Keratinocyte (primary cell): ENCODE results near the gene ACSF3. TPM values are rescaled to one million over a fixed set of nuclear protein-coding genes. Genes with fewer than 3 reads are reported as not detected.

ENCODE experiments used
- DNase-seq: peaks from one replicate; pipeline ENCODE4 v3.0.0-alpha.2; 2011; ENCODE audit warnings: low read depth, missing footprints, low spot score
- FAIRE-seq: peaks from 2 replicates; lab custom pipeline; 2011; peaks lifted over from hg19 to GRCh38; lab: Jason Lieb, UNC
- H2AFZ ChIP-seq: 2 replicates; pipeline ENCODE4 v1.6.0; 2012; ENCODE audit warnings: low read length, control low read depth, inconsistent platforms; ENCODE audit not compliant: control insufficient read depth
- H3K27ac ChIP-seq: 2 replicates; pipeline ENCODE4 v1.5.1; 2011; ENCODE audit warnings: low read length; ENCODE audit not compliant: control insufficient read depth, insufficient read depth
- H3K27me3 ChIP-seq: 3 replicates; pipeline ENCODE4 v1.6.0; 2011; ENCODE audit warnings: low read length; ENCODE audit not compliant: control insufficient read depth, insufficient read depth; ENCODE audit errors: extremely low read depth
- H3K36me3 ChIP-seq, 2 experiments: 2 replicates in 1 of 2; 3 replicates in 1 of 2; pipeline ENCODE4 v1.5.1; 2011; ENCODE audit warnings: low read length in 2 of 2, mild to moderate bottlenecking in 1 of 2; ENCODE audit not compliant: control insufficient read depth in 2 of 2, insufficient read depth in 2 of 2; ENCODE audit errors: extremely low read depth in 1 of 2
- H3K4me1 ChIP-seq: 3 replicates; pipeline ENCODE4 v1.5.1; 2011; ENCODE audit warnings: low read length; ENCODE audit not compliant: control insufficient read depth, insufficient read depth; ENCODE audit errors: extremely low read depth
- H3K4me2 ChIP-seq: 3 replicates; pipeline ENCODE4 v1.6.0; 2011; ENCODE audit warnings: low read depth, low read length; ENCODE audit not compliant: control insufficient read depth, insufficient read depth; ENCODE audit errors: extremely low read depth
- H3K4me3 ChIP-seq, 3 experiments: fragments of 200-600 bp in 1 of 3; sonication (generic) in 1 of 3; 2 replicates in 2 of 3; 3 replicates in 1 of 3; pipeline ENCODE4 v1.5.1; 2011 to 2016; ENCODE audit warnings: low read length in 3 of 3, mild to moderate bottlenecking in 3 of 3, control low read depth in 2 of 3, inconsistent platforms in 1 of 3, low read depth in 1 of 3, mixed read lengths in 1 of 3, mixed run types in 1 of 3, moderate library complexity in 1 of 3; ENCODE audit not compliant: control insufficient read depth in 2 of 3, insufficient read depth in 2 of 3; ENCODE audit errors: extremely low read depth in 1 of 3
- H3K79me2 ChIP-seq: 2 replicates; pipeline ENCODE4 v1.6.0; 2012; ENCODE audit warnings: low read length; ENCODE audit not compliant: control insufficient read depth, insufficient read depth
- H3K9ac ChIP-seq: 3 replicates; pipeline ENCODE4 v1.6.0; 2011; ENCODE audit warnings: low read length; ENCODE audit not compliant: control insufficient read depth, insufficient read depth; ENCODE audit errors: extremely low read depth
- H3K9me1 ChIP-seq: 3 replicates; pipeline ENCODE4 v1.6.0; 2011; ENCODE audit warnings: low read length; ENCODE audit not compliant: control insufficient read depth, insufficient read depth; ENCODE audit errors: extremely low read depth
- H3K9me3 ChIP-seq: 2 replicates; pipeline ENCODE4 v1.5.1; 2012; ENCODE audit warnings: low read depth, low read length; ENCODE audit not compliant: control insufficient read depth
- H4K20me1 ChIP-seq: 3 replicates; pipeline ENCODE4 v1.6.0; 2011; ENCODE audit warnings: low read length; ENCODE audit not compliant: control insufficient read depth, insufficient read depth; ENCODE audit errors: extremely low read depth
- EZH2 ChIP-seq: IDR thresholded peaks from one replicate; pipeline ENCODE4 v1.6.1; 2012; ENCODE audit warnings: inconsistent platforms, mild to moderate bottlenecking, low read length, moderate library complexity
- dilution Hi-C: fragments of 300-500 bp; cut with MboI; formaldehyde crosslinking; loops from one replicate; pipeline ENCODE4 v1.7.0; 2020; ENCODE audit warnings: low sequenced_read_pairs; ENCODE audit not compliant: extremely low pct_ligation_motif_present
- polyA plus RNA-seq, 5 experiments: library from polyadenylated mRNA; depleted of rRNA in 3 of 5; stranded (reverse) in 3 of 5; stranded (forward) in 1 of 5; unstranded in 1 of 5; fragments of >200 nt; gene quantifications; 1 replicate in 1 of 5; 2 replicates in 3 of 5; 3 replicates in 1 of 5; pipeline versions ENCODE4 v1.2.1 to v1.2.3, GENCODE V29; 2011 to 2012; ENCODE audit warnings: missing spikeins in 2 of 5, low read depth in 1 of 5, low replicate concordance in 1 of 5
- TF ChIP-seq, protein P1 (sequence below), 3 experiments: IDR thresholded peaks in 1 of 3; conservative IDR thresholded peaks in 1 of 3; optimal IDR thresholded peaks in 1 of 3; 2 replicates in 2 of 3; 3 replicates in 1 of 3; pipeline versions ENCODE3 to v1.5.1; 2011; ENCODE audit warnings: low read length in 3 of 3, mild to moderate bottlenecking in 3 of 3, moderate library complexity in 2 of 3, control low read depth in 1 of 3, inconsistent platforms in 1 of 3; ENCODE audit not compliant: insufficient read depth in 2 of 3; ENCODE audit errors: extremely low read depth in 1 of 3

The ACSF3 gene
- polyA plus RNA-seq, 1 donor (not counting 4 experiments of a cell fraction or from before 2014, with no cell fraction given) = 13.4 TPM

- no peaks in the 10 kb centered on the region for H3K9me1 ChIP-seq
- H3K27ac ChIP-seq = no peak overlapping the region
- H4K20me1 ChIP-seq = no peaks in the 10 kb centered on the region
- H3K4me1 ChIP-seq = no peaks in the 10 kb centered on the region
- H3K27me3 ChIP-seq = no peaks in the 10 kb centered on the region
- no peaks in the 10 kb centered on the region for H3K79me2 ChIP-seq
- TF ChIP-seq, protein P1, sequence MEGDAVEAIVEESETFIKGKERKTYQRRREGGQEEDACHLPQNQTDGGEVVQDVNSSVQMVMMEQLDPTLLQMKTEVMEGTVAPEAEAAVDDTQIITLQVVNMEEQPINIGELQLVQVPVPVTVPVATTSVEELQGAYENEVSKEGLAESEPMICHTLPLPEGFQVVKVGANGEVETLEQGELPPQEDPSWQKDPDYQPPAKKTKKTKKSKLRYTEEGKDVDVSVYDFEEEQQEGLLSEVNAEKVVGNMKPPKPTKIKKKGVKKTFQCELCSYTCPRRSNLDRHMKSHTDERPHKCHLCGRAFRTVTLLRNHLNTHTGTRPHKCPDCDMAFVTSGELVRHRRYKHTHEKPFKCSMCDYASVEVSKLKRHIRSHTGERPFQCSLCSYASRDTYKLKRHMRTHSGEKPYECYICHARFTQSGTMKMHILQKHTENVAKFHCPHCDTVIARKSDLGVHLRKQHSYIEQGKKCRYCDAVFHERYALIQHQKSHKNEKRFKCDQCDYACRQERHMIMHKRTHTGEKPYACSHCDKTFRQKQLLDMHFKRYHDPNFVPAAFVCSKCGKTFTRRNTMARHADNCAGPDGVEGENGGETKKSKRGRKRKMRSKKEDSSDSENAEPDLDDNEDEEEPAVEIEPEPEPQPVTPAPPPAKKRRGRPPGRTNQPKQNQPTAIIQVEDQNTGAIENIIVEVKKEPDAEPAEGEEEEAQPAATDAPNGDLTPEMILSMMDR (optimal IDR thresholded peaks at IDR 0.05 in 1 of 3, IDR thresholded peaks at IDR 0.05 in 1 of 3, conservative IDR thresholded peaks at IDR 0.05 in 1 of 3; ENCODE audit: extremely low read depth in 1 of 3, insufficient read depth in 2 of 3, low read length in 3 of 3) = no peak
- H3K4me2 ChIP-seq = no peak overlapping the region
- DNase-seq = no peak
- H2AFZ ChIP-seq = no peak overlapping the region
- no peak for FAIRE-seq
- no peaks in the 10 kb centered on the region for H3K9me3 ChIP-seq
- dilution Hi-C loops = no loop called here
- H3K9ac ChIP-seq = no peak overlapping the region
- H3K36me3 ChIP-seq = peaks cover 2 to 7% of the 10 kb centered on the region in 2 experiments
- no peak overlapping the region for H3K4me3 ChIP-seq
Measured at GRCh38 chr16:89138513-89138795, 44.8 kb downstream of the ACSF3 start.

- dilution Hi-C loops = no loop called here
- FAIRE-seq (no peak), DNase-seq (no peak)
- no peak overlapping the region for H3K9ac ChIP-seq
- H3K4me3 ChIP-seq = no peak overlapping the region
- no peaks in the 10 kb centered on the region for H4K20me1 ChIP-seq
- no peaks in the 10 kb centered on the region for H3K27me3 ChIP-seq
- H3K9me3 ChIP-seq = no peaks in the 10 kb centered on the region
- H3K4me2 ChIP-seq = no peak overlapping the region
- H3K36me3 ChIP-seq = peaks cover 0 to 7% of the 10 kb centered on the region in 2 experiments
- TF ChIP-seq, protein P1 (optimal IDR thresholded peaks at IDR 0.05 in 1 of 3, IDR thresholded peaks at IDR 0.05 in 1 of 3, conservative IDR thresholded peaks at IDR 0.05 in 1 of 3; ENCODE audit: extremely low read depth in 1 of 3, insufficient read depth in 2 of 3, low read length in 3 of 3) = no peak
- TF ChIP-seq EZH2 = no peak
- no peaks in the 10 kb centered on the region for H3K4me1 ChIP-seq
- H2AFZ ChIP-seq = no peak overlapping the region
- no peaks in the 10 kb centered on the region for H3K79me2 ChIP-seq
- H3K9me1 ChIP-seq = no peaks in the 10 kb centered on the region
- H3K27ac ChIP-seq = no peak overlapping the region
Measured at GRCh38 chr16:89138843-89139520, 45.3 kb downstream of the ACSF3 start.
